Kidney epithelial cell (primary cell): ENCODE data around the gene MEF2A. TPM values are rescaled to one million over a fixed set of nuclear protein-coding genes. Genes with fewer than 3 reads are reported as not detected.
"Not testable (repeated sequence)": the region's sequence is repeated elsewhere in the genome, so short reads cannot be mapped to it uniquely, and the experiment has no call there.

Source experiments
- DNase-seq: peaks from one replicate; pipeline ENCODE4 v3.0.0-alpha.2; 2010; ENCODE audit warnings: low read depth
- H3K27me3 ChIP-seq: 2 replicates; pipeline ENCODE4 v1.6.0; 2011; ENCODE audit warnings: low read length; ENCODE audit not compliant: control insufficient read depth, insufficient read depth
- H3K36me3 ChIP-seq: 2 replicates; pipeline ENCODE4 v1.5.1; 2011; ENCODE audit warnings: low read length; ENCODE audit not compliant: control insufficient read depth, insufficient read depth
- H3K4me3 ChIP-seq: 2 replicates; pipeline ENCODE4 v1.5.1; 2011; ENCODE audit warnings: low read depth, mild to moderate bottlenecking, control low read depth, low read length
- total RNA-seq: library from RNA; depleted of rRNA; stranded (reverse); fragments of >200 nt; gene quantifications from 2 replicates; pipeline ENCODE4 v1.2.3, GENCODE V29; 2015
- TF ChIP-seq, protein P1 (sequence below): IDR thresholded peaks from 2 replicates; pipeline ENCODE4 v1.5.1; 2011; ENCODE audit warnings: mild to moderate bottlenecking, moderate library complexity, low read length, control low read depth, inconsistent platforms; ENCODE audit not compliant: insufficient read depth, poor library complexity, severe bottlenecking

MEF2A gene
- 43.7 and 55.4 TPM in 2 replicates for total RNA-seq

GRCh38 chr15:99565299-99566156 is at the start of gene MEF2A:
MEF2A (plus strand) TSS chr15:99565984; CDS start chr15:99633120, 67,136 bp downstream.
- Histone ChIP-seq H3K36me3 (no peaks in the 10 kb centered on the region), H3K27me3 (no peaks in the 10 kb centered on the region), H3K4me3 (peak within 1 kb of the TSS; percentile 91)
- TF ChIP-seq, protein P1, sequence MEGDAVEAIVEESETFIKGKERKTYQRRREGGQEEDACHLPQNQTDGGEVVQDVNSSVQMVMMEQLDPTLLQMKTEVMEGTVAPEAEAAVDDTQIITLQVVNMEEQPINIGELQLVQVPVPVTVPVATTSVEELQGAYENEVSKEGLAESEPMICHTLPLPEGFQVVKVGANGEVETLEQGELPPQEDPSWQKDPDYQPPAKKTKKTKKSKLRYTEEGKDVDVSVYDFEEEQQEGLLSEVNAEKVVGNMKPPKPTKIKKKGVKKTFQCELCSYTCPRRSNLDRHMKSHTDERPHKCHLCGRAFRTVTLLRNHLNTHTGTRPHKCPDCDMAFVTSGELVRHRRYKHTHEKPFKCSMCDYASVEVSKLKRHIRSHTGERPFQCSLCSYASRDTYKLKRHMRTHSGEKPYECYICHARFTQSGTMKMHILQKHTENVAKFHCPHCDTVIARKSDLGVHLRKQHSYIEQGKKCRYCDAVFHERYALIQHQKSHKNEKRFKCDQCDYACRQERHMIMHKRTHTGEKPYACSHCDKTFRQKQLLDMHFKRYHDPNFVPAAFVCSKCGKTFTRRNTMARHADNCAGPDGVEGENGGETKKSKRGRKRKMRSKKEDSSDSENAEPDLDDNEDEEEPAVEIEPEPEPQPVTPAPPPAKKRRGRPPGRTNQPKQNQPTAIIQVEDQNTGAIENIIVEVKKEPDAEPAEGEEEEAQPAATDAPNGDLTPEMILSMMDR: no peak
- DNase-seq: peak; percentile 57

GRCh38 chr15:99518191-99518590 is 47.6 kb upstream of the MEF2A start:
- H3K36me3 ChIP-seq: no peaks in the 10 kb centered on the region
- TF ChIP-seq, protein P1: no peak
- no peak for DNase-seq
- no peak overlapping the region for H3K4me3 ChIP-seq
- H3K27me3 ChIP-seq: no peaks in the 10 kb centered on the region

- H3K27me3 ChIP-seq, H3K4me3 ChIP-seq, DNase-seq, H3K36me3 ChIP-seq: not testable (repeated sequence)
Measured at GRCh38 chr15:99519366-99519765, 46.4 kb upstream of the MEF2A start.

- TF ChIP-seq, protein P1: no peak
- H3K27me3 ChIP-seq: no peaks in the 10 kb centered on the region
- H3K36me3 ChIP-seq: no peaks in the 10 kb centered on the region
- no peak for DNase-seq
- H3K4me3 ChIP-seq: no peak overlapping the region
Measured at GRCh38 chr15:99522288-99522687, 43.5 kb upstream of the MEF2A start.

GRCh38 chr15:99526176-99526575 is 39.6 kb upstream of the MEF2A start:
- TF ChIP-seq, protein P1: no peak
- Histone ChIP-seq H3K4me3 (no peak overlapping the region), H3K36me3 (no peaks in the 10 kb centered on the region), H3K27me3 (no peaks in the 10 kb centered on the region)
- no peak for DNase-seq

DNA sequence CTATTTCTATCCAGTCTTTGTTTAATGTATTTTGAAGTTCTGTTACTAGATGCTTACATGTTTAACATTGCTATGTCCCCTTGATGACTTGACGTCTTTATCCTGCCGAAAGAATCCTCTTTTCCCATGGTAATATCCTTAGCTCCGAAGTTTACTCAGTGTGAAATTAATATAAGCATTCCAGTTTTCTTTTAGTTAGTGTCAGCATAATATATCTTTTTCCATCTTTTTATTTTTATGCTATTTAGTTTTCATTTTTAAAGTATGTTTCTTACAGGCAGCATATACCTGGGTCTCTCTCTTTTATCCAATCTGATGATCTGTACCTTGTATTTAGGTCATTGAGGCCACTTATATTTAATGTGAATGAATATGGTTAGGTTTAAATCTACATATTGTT is 39.1 kb upstream of the MEF2A start:
- TF ChIP-seq, protein P1: no peak
- Histone ChIP-seq H3K4me3 (no peak overlapping the region), H3K36me3 (no peaks in the 10 kb centered on the region), H3K27me3 (no peaks in the 10 kb centered on the region)
- no peak for DNase-seq
